HEK293 (cell line): Measurements from ENCODE around the gene TEDC2.

Source experiments
- BCL11B ChIP-seq: fragments of 450-650 bp; formaldehyde crosslinking; IDR thresholded peaks from 2 replicates; pipeline ENCODE4 v1.5.1; 2016; ENCODE audit warnings: low read depth, missing biosample characterization, missing genetic modification characterization
- GLIS1 ChIP-seq: fragments of 450-650 bp; formaldehyde crosslinking; IDR thresholded peaks from 2 replicates; pipeline ENCODE4 v1.5.1; 2016; ENCODE audit warnings: missing biosample characterization, missing genetic modification characterization
- HIC1 ChIP-seq: fragments of 450-650 bp; formaldehyde crosslinking; IDR thresholded peaks from 2 replicates; pipeline ENCODE4 v1.5.1; 2016; ENCODE audit warnings: missing biosample characterization, missing genetic modification characterization
- MZF1 ChIP-seq: fragments of 450-650 bp; formaldehyde crosslinking; IDR thresholded peaks from 2 replicates; pipeline ENCODE4 v1.5.1; 2017; ENCODE audit warnings: missing biosample characterization, missing genetic modification characterization, borderline replicate concordance
- PRDM1 ChIP-seq: fragments of 450-650 bp; formaldehyde crosslinking; IDR thresholded peaks from 2 replicates; pipeline ENCODE4; 2016; ENCODE audit warnings: missing biosample characterization, missing genetic modification characterization
- REPIN1 ChIP-seq: fragments of 450-650 bp; formaldehyde crosslinking; IDR thresholded peaks from 2 replicates; pipeline ENCODE4 v1.5.1; 2017; ENCODE audit warnings: missing biosample characterization, missing genetic modification characterization, low read depth
- SCRT1 ChIP-seq: fragments of 450-650 bp; formaldehyde crosslinking; IDR thresholded peaks from 2 replicates; pipeline ENCODE4 v1.5.1; 2016; ENCODE audit warnings: missing biosample characterization, missing genetic modification characterization, borderline replicate concordance
- SCRT2 ChIP-seq: fragments of 450-650 bp; formaldehyde crosslinking; IDR thresholded peaks from 2 replicates; pipeline ENCODE4 v1.5.1; 2016; ENCODE audit warnings: missing biosample characterization, missing genetic modification characterization
- TRIM28 ChIP-seq: IDR thresholded peaks from 2 replicates; pipeline ENCODE4 v1.6.1; 2011; ENCODE audit warnings: low read length, control low read depth, borderline replicate concordance
- YY1 ChIP-seq: fragments of 450-650 bp; formaldehyde crosslinking; IDR thresholded peaks from 2 replicates; pipeline ENCODE4 v1.5.1; 2018; ENCODE audit warnings: missing biosample characterization, missing genetic modification characterization
- ZBTB11 ChIP-seq: fragments of 450-650 bp; formaldehyde crosslinking; conservative IDR thresholded peaks from 2 replicates; pipeline ENCODE4 v1.5.1; 2016; ENCODE audit warnings: low read depth, missing biosample characterization, missing genetic modification characterization
- ZBTB44 ChIP-seq: fragments of 450-650 bp; IDR thresholded peaks from 2 replicates; pipeline ENCODE4 v1.5.1; 2018; ENCODE audit warnings: missing biosample characterization, mild to moderate bottlenecking, missing genetic modification characterization
- ZBTB49 ChIP-seq: fragments of 450-650 bp; formaldehyde crosslinking; IDR thresholded peaks from 2 replicates; pipeline ENCODE4 v1.5.1; 2016; ENCODE audit warnings: missing biosample characterization, missing genetic modification characterization, low read depth
- ZEB2 ChIP-seq: fragments of 450-650 bp; formaldehyde crosslinking; IDR thresholded peaks from 2 replicates; pipeline ENCODE4 v1.5.1; 2016; ENCODE audit warnings: missing biosample characterization, missing genetic modification characterization
- ZFP69B ChIP-seq: fragments of 450-650 bp; formaldehyde crosslinking; IDR thresholded peaks from 2 replicates; pipeline ENCODE4 v1.5.1; 2016; ENCODE audit warnings: missing biosample characterization, missing genetic modification characterization
- ZNF202 ChIP-seq: fragments of 450-650 bp; formaldehyde crosslinking; IDR thresholded peaks from 2 replicates; pipeline ENCODE4 v1.5.1; 2016; ENCODE audit warnings: missing biosample characterization, missing genetic modification characterization, borderline replicate concordance
- ZNF214 ChIP-seq: fragments of 450-650 bp; formaldehyde crosslinking; IDR thresholded peaks from 2 replicates; pipeline ENCODE4 v1.5.1; 2017; ENCODE audit warnings: missing biosample characterization, mild to moderate bottlenecking, missing genetic modification characterization, borderline replicate concordance
- ZNF223 ChIP-seq: fragments of 450-650 bp; formaldehyde crosslinking; IDR thresholded peaks from 2 replicates; pipeline ENCODE4 v1.5.1; 2016; ENCODE audit warnings: missing biosample characterization, missing genetic modification characterization
- ZNF302 ChIP-seq: fragments of 450-650 bp; formaldehyde crosslinking; IDR thresholded peaks from 2 replicates; pipeline ENCODE4 v1.5.1; 2016; ENCODE audit warnings: missing biosample characterization, missing genetic modification characterization, low read depth
- ZNF366 ChIP-seq: fragments of 450-650 bp; formaldehyde crosslinking; conservative IDR thresholded peaks from 2 replicates; pipeline ENCODE4 v1.5.1; 2016; ENCODE audit warnings: missing biosample characterization, missing genetic modification characterization
- ZNF37A ChIP-seq: fragments of 450-650 bp; IDR thresholded peaks from 2 replicates; pipeline ENCODE4 v1.5.1; 2018; ENCODE audit warnings: missing biosample characterization, missing genetic modification characterization
- ZNF488 ChIP-seq: fragments of 450-650 bp; formaldehyde crosslinking; IDR thresholded peaks from 2 replicates; pipeline ENCODE4 v1.5.1; 2016; ENCODE audit warnings: missing biosample characterization, missing genetic modification characterization
- ZNF549 ChIP-seq: fragments of 450-650 bp; IDR thresholded peaks from 2 replicates; pipeline ENCODE4 v1.5.1; 2018; ENCODE audit warnings: missing biosample characterization, missing genetic modification characterization, mild to moderate bottlenecking, inconsistent platforms, moderate library complexity
- ZNF580 ChIP-seq: fragments of 450-650 bp; formaldehyde crosslinking; IDR thresholded peaks from 2 replicates; pipeline ENCODE4 v1.5.1; 2016; ENCODE audit warnings: missing biosample characterization, missing genetic modification characterization
- ZNF626 ChIP-seq: fragments of 450-650 bp; sonication (Bioruptor Pico); formaldehyde crosslinking; IDR thresholded peaks from 2 replicates; pipeline ENCODE4 v1.5.1; 2018; ENCODE audit warnings: missing biosample characterization, missing genetic modification characterization, inconsistent platforms
- ZNF664 ChIP-seq: fragments of 450-650 bp; formaldehyde crosslinking; IDR thresholded peaks from 2 replicates; pipeline ENCODE4 v1.5.1; 2016; ENCODE audit warnings: missing biosample characterization, missing genetic modification characterization
- ZNF76 ChIP-seq: fragments of 450-650 bp; formaldehyde crosslinking; IDR thresholded peaks from 2 replicates; pipeline ENCODE4; 2016; ENCODE audit warnings: low read depth, missing biosample characterization, missing genetic modification characterization, borderline replicate concordance
- ZXDB ChIP-seq: fragments of 450-650 bp; formaldehyde crosslinking; IDR thresholded peaks from 2 replicates; pipeline ENCODE4 v1.5.1; 2016; ENCODE audit warnings: missing biosample characterization, missing genetic modification characterization

The TEDC2 gene

GRCh38 chr16:2468725-2469398 is 9.0 kb downstream of the TEDC2 start (continued):
- TF ChIP-seq ZNF366 (tag by site-specific recombination), result no peak; the same call in 1 of the 2 replicates
- no peak; the same call in 1 of the 2 replicates for TF ChIP-seq ZBTB11 (tag by site-specific recombination)
- TF ChIP-seq ZNF302, result no peak
- peak; percentile 71 for TF ChIP-seq ZNF76 (tag by site-specific recombination)
- no peak for TF ChIP-seq ZNF214 (tag by site-specific recombination)
- TF ChIP-seq PRDM1, result no peak
- TF ChIP-seq ZNF580 (tag by site-specific recombination), result 0 out of 2 replicates have a peak, but pooled peaks have one; percentile 11
- 0 out of 2 replicates have a peak, but pooled peaks have one; percentile 34 for TF ChIP-seq SCRT1 (tag by site-specific recombination)
- TF ChIP-seq ZNF37A, result no peak
- no peak for TF ChIP-seq ZNF223 (tag by site-specific recombination)
- TF ChIP-seq ZNF549, result no peak
- TF ChIP-seq BCL11B (tag by site-specific recombination), result peak; percentile 89; the same call in 1 of the 2 replicates
- TF ChIP-seq ZNF202 (tag by site-specific recombination), result no peak
- no peak for TF ChIP-seq ZNF664 (tag by site-specific recombination)
- TF ChIP-seq ZBTB44 (tag by site-specific recombination), result no peak; the same call in 1 of the 2 replicates
- no peak for TF ChIP-seq TRIM28
- peak; percentile 80 for TF ChIP-seq ZFP69B
- peak; percentile 100 for TF ChIP-seq GLIS1 (tag by site-specific recombination)
- no peak for TF ChIP-seq REPIN1 (tag by site-specific recombination)
- TF ChIP-seq SCRT2, result peak; percentile 74
- peak; percentile 60; the same call in 1 of the 2 replicates for TF ChIP-seq HIC1
- 0 out of 2 replicates have a peak, but pooled peaks have one; percentile 20 for TF ChIP-seq MZF1 (tag by site-specific recombination)
- TF ChIP-seq ZNF488 (tag by site-specific recombination), result no peak
- TF ChIP-seq ZNF626 (tag by site-specific recombination), result no peak
- no peak for TF ChIP-seq YY1 (tag by site-specific recombination)
- peak; percentile 82 for TF ChIP-seq ZXDB (tag by site-specific recombination)
- TF ChIP-seq ZBTB49 (tag by site-specific recombination), result no peak
- TF ChIP-seq ZEB2 (tag by site-specific recombination), result peak; percentile 88
